ENCODE data around the gene TIAM1.
A peak's percentile ranks its signal among the peaks of the same experiment; 100 is the strongest.

TIAM1 gene

DNA sequence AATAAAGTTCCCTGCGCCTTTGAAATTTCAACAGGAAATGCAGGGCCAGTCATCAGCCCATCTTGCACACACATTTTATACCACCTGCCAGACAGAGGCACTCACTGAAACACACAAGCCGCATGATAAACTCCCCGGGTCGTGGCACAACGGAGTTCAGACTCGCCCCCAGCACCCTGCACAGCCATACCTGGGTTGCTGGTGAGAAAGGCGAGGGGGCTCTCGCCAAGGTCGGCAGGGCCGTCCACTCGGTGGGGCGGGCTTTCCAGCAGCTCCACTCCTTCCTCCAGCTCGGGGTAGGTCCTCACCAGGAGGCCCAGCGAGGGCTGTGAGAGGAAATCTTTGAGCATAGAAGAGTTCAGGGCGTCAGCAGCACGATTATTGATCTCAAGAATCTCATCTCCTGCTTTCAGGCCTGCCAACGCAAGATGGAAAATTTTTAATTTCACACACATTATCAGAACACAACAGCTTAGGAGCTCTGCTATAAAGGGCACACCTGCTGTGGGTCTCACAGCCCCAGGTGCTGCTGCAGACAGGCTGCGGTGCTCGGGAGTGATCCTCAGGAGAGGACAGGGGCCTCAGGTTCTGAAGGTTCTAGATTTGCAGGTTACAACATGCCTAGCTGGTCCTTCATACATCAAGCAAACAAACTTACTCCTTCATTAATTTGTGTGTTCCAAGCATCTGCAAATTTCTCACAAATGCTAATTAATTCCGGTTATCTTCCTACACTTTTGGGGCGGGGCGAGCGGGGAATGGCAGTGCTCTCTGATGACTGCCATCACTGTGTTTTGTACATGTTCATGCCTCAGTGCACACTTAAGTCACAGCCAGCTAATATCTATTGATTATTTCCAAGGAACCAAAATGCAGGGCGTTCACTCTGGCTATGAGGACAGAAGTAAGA, 161.6 kb downstream of the TIAM1 start:
- no peak overlapping the region for H3K27ac ChIP-seq
- TF ChIP-seq, protein P1, sequence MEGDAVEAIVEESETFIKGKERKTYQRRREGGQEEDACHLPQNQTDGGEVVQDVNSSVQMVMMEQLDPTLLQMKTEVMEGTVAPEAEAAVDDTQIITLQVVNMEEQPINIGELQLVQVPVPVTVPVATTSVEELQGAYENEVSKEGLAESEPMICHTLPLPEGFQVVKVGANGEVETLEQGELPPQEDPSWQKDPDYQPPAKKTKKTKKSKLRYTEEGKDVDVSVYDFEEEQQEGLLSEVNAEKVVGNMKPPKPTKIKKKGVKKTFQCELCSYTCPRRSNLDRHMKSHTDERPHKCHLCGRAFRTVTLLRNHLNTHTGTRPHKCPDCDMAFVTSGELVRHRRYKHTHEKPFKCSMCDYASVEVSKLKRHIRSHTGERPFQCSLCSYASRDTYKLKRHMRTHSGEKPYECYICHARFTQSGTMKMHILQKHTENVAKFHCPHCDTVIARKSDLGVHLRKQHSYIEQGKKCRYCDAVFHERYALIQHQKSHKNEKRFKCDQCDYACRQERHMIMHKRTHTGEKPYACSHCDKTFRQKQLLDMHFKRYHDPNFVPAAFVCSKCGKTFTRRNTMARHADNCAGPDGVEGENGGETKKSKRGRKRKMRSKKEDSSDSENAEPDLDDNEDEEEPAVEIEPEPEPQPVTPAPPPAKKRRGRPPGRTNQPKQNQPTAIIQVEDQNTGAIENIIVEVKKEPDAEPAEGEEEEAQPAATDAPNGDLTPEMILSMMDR (IDR thresholded peaks at IDR 0.05) = no peak
- TF ChIP-seq ZFX (IDR thresholded peaks at IDR 0.05; ENCODE audit: borderline replicate concordance) = no peak

DNA sequence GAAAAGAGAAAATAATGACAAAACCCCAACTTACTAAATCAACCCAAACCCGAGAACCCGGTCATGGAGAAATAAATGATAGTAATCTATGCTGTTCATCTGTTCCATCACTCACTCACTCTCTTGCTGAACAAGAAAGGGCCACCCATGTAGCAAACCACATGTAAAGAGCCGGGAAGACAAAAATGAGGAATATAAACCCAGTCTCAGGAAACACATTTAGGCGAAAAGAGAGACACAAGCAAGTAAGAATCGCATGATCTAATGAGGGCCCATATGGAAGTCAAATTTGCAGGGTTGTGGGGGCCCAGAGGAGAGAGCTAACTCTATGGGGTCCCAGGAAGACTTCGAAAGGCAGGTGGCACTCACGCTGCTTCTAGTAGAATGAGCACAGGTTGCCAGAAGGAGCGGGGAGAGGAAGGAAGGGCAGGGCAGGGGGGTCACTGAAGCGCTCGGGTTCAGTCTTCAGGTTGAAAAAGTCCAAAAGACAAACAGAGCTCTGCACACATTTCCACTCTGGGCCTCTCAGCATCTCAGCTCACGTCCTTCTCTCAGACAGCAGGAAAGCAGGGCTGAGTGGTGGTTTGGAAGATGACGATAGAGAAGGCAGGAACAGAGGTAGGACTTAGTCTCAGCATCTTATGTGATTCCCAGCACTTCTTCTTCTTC, 162.8 kb downstream of the TIAM1 start:
- no peak overlapping the region for H3K27ac ChIP-seq
- TF ChIP-seq, protein P1 (IDR thresholded peaks at IDR 0.05) = no peak
- TF ChIP-seq ZFX (IDR thresholded peaks at IDR 0.05; ENCODE audit: borderline replicate concordance) = no peak

DNA sequence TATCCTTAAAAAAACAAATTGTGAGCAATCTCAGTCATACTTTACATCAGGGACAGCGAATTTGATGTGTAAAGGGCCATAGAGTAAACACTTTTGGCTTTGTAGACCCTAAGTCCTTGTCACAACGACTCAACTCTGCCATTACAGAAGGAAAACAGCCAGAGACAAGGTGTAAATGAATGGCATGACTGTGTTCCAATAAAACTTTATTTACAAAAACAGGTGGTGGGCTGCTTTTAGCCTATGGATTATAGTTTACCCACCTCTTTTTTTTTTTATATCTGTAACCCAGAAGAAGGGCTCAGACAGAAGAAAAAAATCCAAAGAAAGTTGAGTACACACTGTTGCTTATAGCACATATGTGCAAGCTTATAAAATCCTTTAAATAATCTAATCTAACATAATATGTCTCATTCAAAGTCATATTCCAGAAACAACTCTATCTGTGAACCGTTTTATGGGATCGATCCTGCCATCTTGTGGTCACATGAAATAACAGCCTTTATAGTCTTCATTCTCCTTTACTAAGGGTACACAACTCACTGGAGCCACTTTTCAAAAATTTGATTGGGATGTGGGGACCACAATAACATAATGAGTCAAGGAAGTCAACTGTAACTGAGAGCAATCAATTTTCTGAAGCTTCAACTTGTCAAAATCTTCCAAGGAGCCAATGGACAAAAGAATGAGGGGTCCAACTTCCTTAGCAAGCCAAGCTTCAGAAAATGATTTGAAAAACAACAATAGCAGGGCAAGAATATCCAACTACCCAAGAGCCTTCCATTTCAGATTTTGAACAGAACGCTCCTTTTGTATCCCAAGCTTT, 163.6 kb downstream of the TIAM1 start:
- no peak overlapping the region for H3K27ac ChIP-seq
- TF ChIP-seq, protein P1 (IDR thresholded peaks at IDR 0.05) = peak; percentile 74
- no peak for TF ChIP-seq ZFX (IDR thresholded peaks at IDR 0.05; ENCODE audit: borderline replicate concordance)

DNA sequence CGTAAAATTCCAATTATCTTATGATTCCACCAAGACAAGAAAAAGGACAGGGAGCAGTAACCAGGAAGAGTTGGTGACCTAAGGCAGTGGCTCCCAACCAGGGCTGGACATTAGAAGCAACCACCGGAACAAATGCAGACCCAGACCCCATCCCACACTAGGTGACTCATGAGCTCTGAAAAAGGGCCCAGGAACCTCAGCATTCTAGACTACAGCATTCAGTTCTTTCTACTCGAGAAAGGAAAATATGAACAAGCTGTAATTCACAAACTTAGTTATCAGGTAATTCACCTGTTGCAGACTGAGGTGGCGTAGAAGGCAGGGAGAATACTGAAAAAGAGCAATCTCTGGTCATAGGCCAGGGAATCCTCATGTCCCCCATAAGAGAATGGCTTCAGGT, 167.3 kb downstream of the TIAM1 start:
- TF ChIP-seq, protein P1 (IDR thresholded peaks at IDR 0.05) = no peak
- TF ChIP-seq ZFX (IDR thresholded peaks at IDR 0.05; ENCODE audit: borderline replicate concordance) = no peak
- H3K27ac ChIP-seq = no peak overlapping the region

DNA sequence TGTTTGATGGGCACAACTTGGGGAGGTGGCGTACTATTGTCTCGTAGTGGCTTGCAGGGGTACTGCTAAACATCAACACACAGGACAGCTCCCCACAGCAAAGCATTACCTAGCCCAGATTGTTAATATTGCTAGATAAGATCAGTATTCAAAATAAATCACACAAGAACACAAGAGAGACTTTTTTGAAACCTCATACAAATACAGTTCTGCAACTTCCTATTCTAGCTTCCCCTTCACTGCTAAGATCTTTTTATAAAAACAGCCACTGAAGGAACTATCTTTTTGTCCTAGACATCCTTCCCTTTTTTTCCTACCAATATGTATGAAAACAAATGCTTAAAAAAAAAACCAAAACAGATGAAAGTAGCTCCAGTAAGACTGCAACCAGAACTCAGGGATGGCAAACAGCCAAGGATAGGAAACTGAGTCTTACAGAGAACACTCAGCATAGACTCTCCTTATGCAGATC, 167.9 kb downstream of the TIAM1 start:
- H3K27ac ChIP-seq = no peak overlapping the region
- TF ChIP-seq, protein P1 (IDR thresholded peaks at IDR 0.05) = no peak
- TF ChIP-seq ZFX (IDR thresholded peaks at IDR 0.05; ENCODE audit: borderline replicate concordance) = no peak

DNA sequence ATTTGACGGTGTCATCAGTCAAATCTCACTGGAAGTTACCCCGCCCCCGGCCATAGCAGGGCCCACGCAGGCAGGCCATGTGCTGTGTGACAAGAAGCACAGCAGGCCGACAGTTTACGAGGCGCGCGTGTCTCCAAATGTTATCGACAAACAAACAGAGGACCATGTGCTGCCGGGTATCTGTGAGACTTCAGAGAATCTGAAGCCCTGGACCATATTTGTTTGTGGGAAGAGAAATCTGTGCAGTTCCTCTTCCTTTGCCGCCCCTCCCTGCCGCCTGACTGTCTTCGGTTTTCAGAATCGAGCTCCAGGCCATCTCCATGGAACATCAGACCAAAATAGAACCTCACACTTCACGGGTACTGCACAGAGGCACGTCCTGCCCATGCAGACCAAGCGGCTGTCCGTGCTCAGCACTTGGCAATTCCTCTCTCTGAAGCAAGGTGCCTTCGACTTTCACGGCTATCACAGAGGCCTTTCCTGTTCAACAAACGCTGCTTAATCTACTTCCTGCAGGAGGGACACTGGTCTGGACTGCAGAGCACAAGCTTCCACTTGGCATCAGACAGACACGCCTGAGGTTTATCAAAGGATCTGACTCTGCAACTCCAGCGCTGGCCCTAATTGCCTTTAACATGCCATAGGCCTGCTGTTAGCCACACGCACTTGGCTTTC, 170.0 kb downstream of the TIAM1 start:
- TF ChIP-seq, protein P1 (IDR thresholded peaks at IDR 0.05) = no peak
- TF ChIP-seq ZFX (IDR thresholded peaks at IDR 0.05; ENCODE audit: borderline replicate concordance) = no peak
- H3K27ac ChIP-seq = no peak overlapping the region
